Mesenchymal stem cell (in vitro differentiated cells and primary cell): ENCODE measurements around the gene SBDS. TPM values are rescaled to one million over a fixed set of nuclear protein-coding genes. Genes with fewer than 3 reads are reported as not detected.

Experiments
- DNase-seq: peaks from one replicate; pipeline ENCODE4 v3.0.0-alpha.2; 2013
- H2AFZ ChIP-seq: one replicate; pipeline ENCODE4 v1.6.1; 2013; ENCODE audit warnings: low read depth, mild to moderate bottlenecking, control low read depth, inconsistent platforms, low read length, moderate library complexity
- H2AK5ac ChIP-seq: 2 replicates; pipeline ENCODE4 v1.6.1; 2013; ENCODE audit warnings: low read length, moderate library complexity, mild to moderate bottlenecking, inconsistent platforms; ENCODE audit not compliant: severe bottlenecking
- H2BK120ac ChIP-seq: one replicate; pipeline ENCODE4 v1.6.1; 2013; ENCODE audit warnings: low read depth, mild to moderate bottlenecking, inconsistent platforms, low read length, moderate library complexity
- H2BK12ac ChIP-seq, 2 experiments: one replicate each; pipeline ENCODE4 v1.6.1; 2013; ENCODE audit warnings: inconsistent platforms in 2 of 2, low read length in 2 of 2, mild to moderate bottlenecking in 2 of 2, moderate library complexity in 2 of 2, control low read depth in 1 of 2
- H2BK15ac ChIP-seq: one replicate; pipeline ENCODE4 v1.6.1; 2013; ENCODE audit warnings: mild to moderate bottlenecking, low read depth, inconsistent platforms; ENCODE audit not compliant: poor library complexity, severe bottlenecking
- H2BK5ac ChIP-seq: 2 replicates; pipeline ENCODE4 v1.6.1; 2013; ENCODE audit warnings: low read depth, mild to moderate bottlenecking, low read length, control low read depth, inconsistent platforms; ENCODE audit not compliant: poor library complexity, severe bottlenecking
- H3K14ac ChIP-seq, 2 experiments: one replicate each; pipeline ENCODE4 v1.6.1; 2013; ENCODE audit warnings: inconsistent platforms in 2 of 2, low read length in 2 of 2, control low read depth in 1 of 2, mild to moderate bottlenecking in 1 of 2, moderate library complexity in 1 of 2
- H3K18ac ChIP-seq, 2 experiments: one replicate each; pipeline ENCODE4 v1.6.1; 2013; ENCODE audit warnings: inconsistent platforms in 2 of 2, low read length in 2 of 2, control low read depth in 1 of 2, low read depth in 1 of 2, mild to moderate bottlenecking in 1 of 2
- H3K23ac ChIP-seq, 2 experiments: one replicate each; pipeline ENCODE4 v1.6.1; 2013; ENCODE audit warnings: inconsistent platforms in 2 of 2, low read length in 2 of 2, mild to moderate bottlenecking in 2 of 2, moderate library complexity in 2 of 2, control low read depth in 1 of 2
- H3K27ac ChIP-seq: 2 replicates; pipeline ENCODE4 v1.5.1; 2013; ENCODE audit warnings: mild to moderate bottlenecking, moderate library complexity, low read length, control low read depth, inconsistent platforms; ENCODE audit not compliant: poor library complexity, severe bottlenecking
- H3K27me3 ChIP-seq, 2 experiments: 2 replicates each; pipeline versions ENCODE4 v1.6.1 to v1.7.0; 2013; ENCODE audit warnings: low read length in 2 of 2, mild to moderate bottlenecking in 2 of 2, moderate library complexity in 2 of 2, control low read depth in 1 of 2, inconsistent platforms in 1 of 2; ENCODE audit not compliant: control insufficient read depth in 1 of 2, insufficient read depth in 1 of 2
- H3K36me3 ChIP-seq, 2 experiments: 2 replicates each; pipeline versions ENCODE4 v1.6.1 to v1.7.0; 2013; ENCODE audit warnings: low read length in 2 of 2, control low read depth in 1 of 2, inconsistent platforms in 1 of 2, low read depth in 1 of 2, mild to moderate bottlenecking in 1 of 2; ENCODE audit not compliant: insufficient read depth in 2 of 2, control insufficient read depth in 1 of 2
- H3K4ac ChIP-seq, 2 experiments: one replicate each; pipeline ENCODE4 v1.6.1; 2013; ENCODE audit warnings: inconsistent platforms in 2 of 2, low read length in 2 of 2, mild to moderate bottlenecking in 2 of 2, moderate library complexity in 2 of 2, control low read depth in 1 of 2, low read depth in 1 of 2
- H3K4me1 ChIP-seq: 2 replicates; pipeline ENCODE4 v1.6.1; 2013; ENCODE audit warnings: low read depth, low read length, control low read depth; ENCODE audit not compliant: control insufficient read depth, insufficient read depth
- H3K4me2 ChIP-seq: 2 replicates; pipeline ENCODE4 v1.6.1; 2013; ENCODE audit warnings: low read length, mild to moderate bottlenecking, inconsistent platforms; ENCODE audit not compliant: poor library complexity, severe bottlenecking
- H3K4me3 ChIP-seq, 2 experiments: 2 replicates each; pipeline versions ENCODE4 v1.5.1 to v1.7.0; 2013; ENCODE audit warnings: low read length in 2 of 2, mild to moderate bottlenecking in 2 of 2, control low read depth in 1 of 2, low read depth in 1 of 2; ENCODE audit not compliant: insufficient read depth in 1 of 2
- H3K79me1 ChIP-seq: replicated peaks from 2 replicates; pipeline ENCODE4 v1.6.1; 2013; ENCODE audit warnings: mild to moderate bottlenecking, control low read depth, low read length, inconsistent platforms; ENCODE audit not compliant: poor library complexity, severe bottlenecking
- H3K9ac ChIP-seq: 2 replicates; pipeline ENCODE4 v1.7.0; 2013; ENCODE audit warnings: mild to moderate bottlenecking, low read length, moderate library complexity
- H3K9me3 ChIP-seq: 2 replicates; pipeline ENCODE4 v1.7.0; 2013; ENCODE audit warnings: mild to moderate bottlenecking, low read length; ENCODE audit not compliant: control insufficient read depth
- H4K8ac ChIP-seq: one replicate; pipeline ENCODE4 v1.6.1; 2013; ENCODE audit warnings: inconsistent platforms, mild to moderate bottlenecking, low read length, moderate library complexity
- H4K91ac ChIP-seq: one replicate; pipeline ENCODE4 v1.6.1; 2013; ENCODE audit warnings: mild to moderate bottlenecking, low read length, inconsistent platforms
- WGBS: methylation state at CpG from one replicate; pipeline ENCODE4 v1.1.7; 2013; ENCODE audit warnings: mixed read lengths; 5-methylcytosine and 5-hydroxymethylcytosine counted together
- small RNA-seq: library from polyadenylated mRNA; stranded (forward); fragments of <200 nt; extraction: miRNeasy Mini kit (QIAGEN cat#:217004); gene quantifications from one replicate; pipeline ENCODE3, GENCODE V24; 2013; ENCODE audit warnings: low read depth

The SBDS gene

DNA sequence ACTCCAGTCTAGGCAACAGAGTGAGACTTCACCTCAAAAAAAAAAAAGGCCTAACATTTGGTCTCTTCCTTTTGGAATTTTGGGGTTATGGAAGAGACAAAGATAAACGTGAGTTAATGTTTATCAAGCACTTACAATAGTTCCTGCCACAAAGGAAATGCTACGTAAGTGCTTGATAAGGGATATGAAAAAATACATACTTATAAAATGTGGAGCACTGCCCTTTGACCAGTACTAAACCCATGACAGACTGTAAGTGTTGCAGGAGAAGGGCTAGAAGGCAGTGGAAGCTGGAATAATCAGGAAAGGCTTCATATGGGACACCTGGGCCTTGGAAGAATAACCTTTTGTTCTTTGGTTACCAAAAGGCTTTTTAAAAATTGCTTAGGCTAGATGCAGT is 48.8 kb downstream of the SBDS start:
- Histone ChIP-seq H2AK5ac (no peak overlapping the region), H2BK12ac (no peak overlapping the region), H3K9ac (no peak overlapping the region), H3K79me1 (peaks cover 20% of the 10 kb centered on the region), H3K4ac (no peak overlapping the region), H4K91ac (no peak overlapping the region), H4K8ac (no peak overlapping the region), H3K18ac (no peak overlapping the region), H2BK5ac (no peak overlapping the region), H2AFZ (no peak overlapping the region), H3K27me3 (no peaks in the 10 kb centered on the region), H3K9me3 (no peaks in the 10 kb centered on the region), H3K4me1 (peaks cover 5% of the 10 kb centered on the region), H3K4me2 (no peak overlapping the region), H3K23ac (no peak overlapping the region), H3K4me3 (no peak overlapping the region), H3K27ac (no peak overlapping the region), H2BK15ac (no peak overlapping the region), H3K36me3 (peaks cover 48 to 85% of the 10 kb centered on the region in 2 experiments), H2BK120ac (no peak overlapping the region), H3K14ac (no peak overlapping the region)
- no CpG with 5 or more reads among the region's 2 CpGs for WGBS
- no peak for DNase-seq

DNA sequence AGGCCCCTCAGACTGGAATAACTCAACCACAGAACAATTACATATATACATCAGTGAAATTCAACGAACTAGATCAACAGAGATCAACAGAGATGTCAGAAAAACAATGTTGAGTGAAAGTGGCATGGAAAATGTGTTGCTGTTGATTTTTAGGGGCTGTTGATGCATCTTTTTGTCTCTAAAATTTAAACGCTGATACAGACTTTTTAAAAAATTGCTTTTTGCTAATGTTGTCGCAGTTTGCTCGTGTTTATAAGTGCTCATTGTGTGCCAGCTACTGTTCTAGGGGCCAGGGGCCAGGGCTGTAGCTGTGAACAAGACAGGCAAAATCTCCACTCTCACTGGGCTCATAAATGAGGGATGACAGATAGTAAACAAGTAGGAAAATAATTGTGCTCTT is 56.1 kb downstream of the SBDS start:
- Histone ChIP-seq H2AK5ac (no peak overlapping the region), H3K4me1 (no peaks in the 10 kb centered on the region), H2AFZ (no peak overlapping the region), H3K79me1 (peaks cover 17% of the 10 kb centered on the region), H2BK15ac (no peak overlapping the region), H4K91ac (no peak overlapping the region), H3K18ac (no peak overlapping the region), H3K4ac (no peak overlapping the region), H3K27ac (no peak overlapping the region), H3K23ac (no peak overlapping the region), H3K4me2 (no peak overlapping the region), H4K8ac (no peak overlapping the region), H3K9me3 (no peaks in the 10 kb centered on the region), H3K27me3 (no peaks in the 10 kb centered on the region), H3K36me3 (peaks cover 24 to 36% of the 10 kb centered on the region in 2 experiments), H2BK120ac (no peak overlapping the region), H2BK5ac (no peak overlapping the region), H3K4me3 (no peak overlapping the region), H3K9ac (no peak overlapping the region), H3K14ac (no peak overlapping the region), H2BK12ac (no peak overlapping the region)
- WGBS = 98% methylated on average over 4 of the region's 4 CpGs
- no peak for DNase-seq

DNA sequence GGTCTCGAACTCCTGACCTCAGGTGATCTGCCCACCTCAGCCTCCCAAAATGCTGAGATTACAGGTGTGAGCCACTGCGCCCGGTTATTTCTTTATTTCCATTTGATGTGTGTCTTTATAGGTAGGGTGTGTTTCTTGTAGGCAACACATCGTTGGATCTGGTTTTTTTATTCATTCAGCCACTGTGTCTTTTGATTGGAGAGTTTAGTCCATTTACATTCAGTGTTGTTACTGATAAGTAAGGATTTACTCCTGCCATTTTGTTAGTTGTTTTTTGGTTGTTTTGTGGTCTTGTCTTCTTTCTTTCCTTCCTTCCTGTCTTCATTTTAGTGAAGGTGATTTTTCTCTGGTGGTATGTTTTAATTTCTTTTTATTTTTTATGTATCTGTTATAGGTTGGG is 57.4 kb downstream of the SBDS start:
- H3K27me3 ChIP-seq = no peaks in the 10 kb centered on the region
- H3K14ac ChIP-seq = no peak overlapping the region
- H2BK5ac ChIP-seq = no peak overlapping the region
- no peak overlapping the region for H2AFZ ChIP-seq
- no peak overlapping the region for H3K27ac ChIP-seq
- peaks cover 15 to 25% of the 10 kb centered on the region in 2 experiments for H3K36me3 ChIP-seq
- no peak for DNase-seq
- H3K9me3 ChIP-seq = no peaks in the 10 kb centered on the region
- no peak overlapping the region for H4K8ac ChIP-seq
- H3K23ac ChIP-seq = no peak overlapping the region
- no peak overlapping the region for H2AK5ac ChIP-seq
- H2BK120ac ChIP-seq = no peak overlapping the region
- H3K18ac ChIP-seq = no peak overlapping the region
- H3K4me3 ChIP-seq = no peak overlapping the region
- no peak overlapping the region for H2BK12ac ChIP-seq
- H3K4ac ChIP-seq = no peak overlapping the region
- H3K79me1 ChIP-seq = peaks cover 13% of the 10 kb centered on the region
- no peaks in the 10 kb centered on the region for H3K4me1 ChIP-seq
- H2BK15ac ChIP-seq = no peak overlapping the region
- H3K9ac ChIP-seq = no peak overlapping the region
- H3K4me2 ChIP-seq = no peak overlapping the region
- 98% methylated on average over 4 of the region's 4 CpGs for WGBS
- no peak overlapping the region for H4K91ac ChIP-seq

Small RNA genes lying within 50 kb of the gene (small RNA-seq; reads per million reads assigned to genes)
- gene RN7SL43P = not detected
